HG02885 (cell line): ENCODE results near the gene NAA20.

ENCODE experiments used
- ATAC-seq: cut with Tn5 transposase; IDR thresholded peaks from one replicate; pipeline ENCODE4 v1.9.1; 2021; ENCODE audit warnings: mild to moderate bottlenecking; ENCODE audit not compliant: unreplicated experiment, poor library complexity

Gene NAA20

GRCh38 chr20:20065361-20065760, 48.2 kb downstream of the NAA20 start:
- ATAC-seq, result no peak

GRCh38 chr20:20070871-20071726, 53.9 kb downstream of the NAA20 start:
- no peak for ATAC-seq

- no peak for ATAC-seq
Measured at GRCh38 chr20:20073801-20074371, 56.7 kb downstream of the NAA20 start.

- no peak for ATAC-seq
Measured at GRCh38 chr20:20075032-20075431, 57.9 kb downstream of the NAA20 start.

- no peak for ATAC-seq
Measured at GRCh38 chr20:20076297-20077065, 59.3 kb downstream of the NAA20 start.

- ATAC-seq, result no peak
Measured at GRCh38 chr20:20078041-20078440, 60.9 kb downstream of the NAA20 start.

GRCh38 chr20:20079102-20079784, 62.1 kb downstream of the NAA20 start:
- no peak for ATAC-seq
